Femur (tissue), 1 donor: ENCODE measurements around the gene PTCH1.
A peak's percentile ranks its signal among the peaks of the same experiment; 100 is the strongest.

Experiments used
- DNase-seq: peaks from one replicate; pipeline ENCODE4 v3.0.0-alpha.2; 2017

The PTCH1 gene

GRCh38 chr9:95497772-95498171 lies 19.0 kb downstream of the PTCH1 start:
- no peak for DNase-seq

- DNase-seq, result no peak
Observed at GRCh38 chr9:95496687-95497086, 20.1 kb downstream of the PTCH1 start.

- no peak for DNase-seq
Observed at GRCh38 chr9:95495961-95496360, 20.8 kb downstream of the PTCH1 start.

GRCh38 chr9:95495529-95495928 lies 21.2 kb downstream of the PTCH1 start:
- no peak for DNase-seq

- DNase-seq, result peak; percentile 54
Observed at GRCh38 chr9:95494416-95495371, 22.1 kb downstream of the PTCH1 start.

- DNase-seq, result no peak
Observed at GRCh38 chr9:95494022-95494415, 22.8 kb downstream of the PTCH1 start.

- no peak for DNase-seq
Observed at GRCh38 chr9:95493402-95493801, 23.4 kb downstream of the PTCH1 start.

GRCh38 chr9:95491543-95492320 lies 25.0 kb downstream of the PTCH1 start:
- DNase-seq, result no peak

GRCh38 chr9:95488954-95489353 lies 27.8 kb downstream of the PTCH1 start:
- no peak for DNase-seq

- DNase-seq, result no peak
Observed at GRCh38 chr9:95486318-95486717, 30.5 kb downstream of the PTCH1 start.

- DNase-seq, result no peak
Observed at GRCh38 chr9:95484225-95484624, 32.5 kb downstream of the PTCH1 start.

GRCh38 chr9:95483431-95483830 lies 33.3 kb downstream of the PTCH1 start:
- no peak for DNase-seq

GRCh38 chr9:95482621-95483020 lies 34.1 kb downstream of the PTCH1 start:
- no peak for DNase-seq

- peak; percentile 60 for DNase-seq
Observed at GRCh38 chr9:95481000-95481399, 35.8 kb downstream of the PTCH1 start.

- no peak for DNase-seq
Observed at GRCh38 chr9:95480346-95480745, 36.4 kb downstream of the PTCH1 start.

GRCh38 chr9:95479330-95479729 lies 37.4 kb downstream of the PTCH1 start:
- DNase-seq, result no peak

- no peak for DNase-seq
Observed at GRCh38 chr9:95478335-95478734, 38.4 kb downstream of the PTCH1 start.

- DNase-seq, result no peak
Observed at GRCh38 chr9:95477885-95478284, 38.9 kb downstream of the PTCH1 start.

- DNase-seq, result no peak
Observed at GRCh38 chr9:95477441-95477840, 39.3 kb downstream of the PTCH1 start.

GRCh38 chr9:95468791-95469190 lies 48.0 kb downstream of the PTCH1 start:
- no peak for DNase-seq

GRCh38 chr9:95465115-95465514 lies 51.7 kb downstream of the PTCH1 start:
- DNase-seq, result no peak

GRCh38 chr9:95463148-95464060 lies 53.4 kb downstream of the PTCH1 start:
- DNase-seq, result no peak
